Iris pigment epithelial cell (primary cell): Measurements from ENCODE around the gene HDAC8.
"Not testable (repeated sequence)": the region's sequence is repeated elsewhere in the genome, so short reads cannot be mapped to it uniquely, and the experiment has no call there.

Experiments
- DNase-seq: peaks from one replicate; pipeline ENCODE4 v3.0.0-alpha.2; 2011; ENCODE audit warnings: low read depth

HDAC8 gene

GRCh38 chrX:72376124-72376523, 196.5 kb downstream of the HDAC8 start:
- no peak for DNase-seq

DNA sequence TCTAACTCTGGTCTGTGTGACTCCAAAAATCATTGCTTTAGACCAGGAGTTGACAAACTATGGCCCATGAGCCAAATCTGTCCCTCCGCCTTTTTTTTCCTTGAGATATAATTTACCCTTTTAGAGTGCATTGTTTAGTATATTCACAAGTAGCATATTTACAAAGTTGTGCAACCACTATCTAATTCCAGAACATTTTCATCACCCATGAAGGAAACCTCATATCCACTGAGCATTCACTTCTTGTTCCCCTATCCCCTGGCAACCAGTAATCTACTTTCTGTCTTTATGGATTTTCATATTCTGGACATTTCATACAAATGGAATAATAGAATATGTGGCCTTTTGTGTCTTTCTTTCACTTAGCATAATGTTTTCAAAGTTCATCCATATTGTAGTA, 199.5 kb downstream of the HDAC8 start:
- peak; percentile 29 for DNase-seq

GRCh38 chrX:72372735-72373134, 199.9 kb downstream of the HDAC8 start:
- DNase-seq, result no peak

DNA sequence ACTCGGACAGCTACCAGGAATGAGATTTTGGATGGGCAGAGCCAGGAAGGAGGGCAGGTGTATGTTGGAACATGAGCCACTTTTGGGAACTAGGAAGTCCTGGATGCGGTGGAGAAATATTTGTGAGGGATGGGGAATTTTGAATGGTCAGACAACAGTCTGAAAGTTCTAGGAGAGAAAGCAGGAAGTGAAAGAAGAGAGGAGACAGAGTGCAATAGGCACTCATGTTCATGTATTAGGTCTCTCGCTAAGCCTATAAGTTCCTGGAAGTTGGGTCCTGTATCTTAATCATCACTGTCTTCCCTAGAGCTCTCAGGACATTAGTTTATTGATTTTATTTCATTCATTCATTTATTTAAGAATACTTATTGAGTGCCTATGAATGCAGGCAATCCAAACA, 201.2 kb downstream of the HDAC8 start:
- no peak for DNase-seq

GRCh38 chrX:72368796-72369195, 203.8 kb downstream of the HDAC8 start:
- no peak for DNase-seq

GRCh38 chrX:72367516-72367915, 205.1 kb downstream of the HDAC8 start:
- no peak for DNase-seq

DNA sequence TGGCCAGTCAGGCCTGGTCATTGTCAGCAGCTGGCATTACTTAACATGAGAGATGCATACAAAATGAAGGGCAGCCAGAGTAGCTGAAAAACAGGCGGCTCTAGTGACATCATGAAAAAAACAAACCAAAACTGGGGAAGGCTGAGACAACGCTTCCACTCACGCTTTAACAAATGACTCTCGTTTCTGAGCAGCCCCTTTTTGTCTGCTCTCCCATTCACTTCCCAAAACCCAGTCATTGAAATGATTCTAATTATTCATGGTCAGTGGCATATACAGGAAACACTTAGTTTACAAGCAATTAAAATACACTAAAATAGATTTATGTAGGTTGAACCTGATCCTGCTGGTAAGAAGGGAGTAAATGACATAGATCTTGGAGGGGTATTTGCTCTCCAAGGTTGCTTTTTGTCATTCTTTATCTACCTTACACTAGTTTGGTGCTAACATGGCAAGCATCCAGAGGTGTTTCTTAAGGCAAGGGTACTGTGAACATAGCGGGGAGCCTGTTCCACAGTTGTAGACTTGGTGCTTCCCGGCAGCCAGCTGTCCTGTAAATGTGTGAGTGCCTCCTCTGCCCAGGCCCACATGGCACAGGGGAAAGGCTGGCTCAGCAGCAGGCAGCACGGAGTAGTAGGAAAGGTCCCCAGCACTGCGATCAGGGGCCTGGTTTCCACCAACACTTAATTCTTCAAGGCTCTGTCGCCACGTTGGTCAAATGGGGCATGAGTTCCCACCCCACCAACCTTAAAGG, 205.8 kb downstream of the HDAC8 start:
- DNase-seq, result no peak

DNA sequence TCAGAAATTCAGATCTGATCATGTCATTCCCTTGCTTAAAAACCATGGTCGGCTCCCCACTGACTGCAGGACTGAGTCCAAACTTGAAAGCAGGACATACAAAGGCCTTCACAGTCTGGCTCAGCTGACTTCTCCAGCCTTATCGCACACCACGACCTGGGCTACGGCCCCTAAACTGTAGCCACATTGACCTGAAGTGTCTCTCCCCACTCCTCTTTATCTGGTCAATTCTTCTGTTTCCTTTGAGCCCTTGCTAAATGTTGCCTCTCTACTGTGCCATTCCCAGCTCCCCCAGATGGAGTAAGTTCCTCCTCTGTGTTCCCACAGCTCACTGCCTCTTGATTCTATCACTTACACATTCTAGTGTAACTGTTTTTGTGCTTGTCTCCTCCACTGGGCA, 206.5 kb downstream of the HDAC8 start:
- DNase-seq, result no peak

DNA sequence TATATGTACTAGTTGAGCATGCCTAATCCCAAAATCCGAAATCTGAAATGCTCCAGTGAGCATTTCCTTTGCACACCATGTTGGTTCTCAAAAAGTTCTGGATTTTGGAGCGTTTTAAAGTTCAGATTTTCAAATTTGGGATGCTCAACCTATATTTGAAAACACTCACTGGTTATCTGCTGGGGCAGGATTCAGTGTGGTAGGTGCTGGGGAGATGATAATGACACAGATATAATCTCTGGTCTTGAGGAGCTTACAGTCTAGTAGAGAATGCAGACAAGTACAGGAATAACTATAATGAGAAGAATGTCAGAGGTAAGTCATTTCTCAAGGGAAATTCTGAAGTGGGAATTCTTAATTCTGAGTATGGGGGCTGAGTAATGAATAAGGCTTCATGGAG, 207.5 kb downstream of the HDAC8 start:
- DNase-seq, result no peak

- DNase-seq, result no peak
Measured at GRCh38 chrX:72360326-72360725, 212.3 kb downstream of the HDAC8 start.

DNA sequence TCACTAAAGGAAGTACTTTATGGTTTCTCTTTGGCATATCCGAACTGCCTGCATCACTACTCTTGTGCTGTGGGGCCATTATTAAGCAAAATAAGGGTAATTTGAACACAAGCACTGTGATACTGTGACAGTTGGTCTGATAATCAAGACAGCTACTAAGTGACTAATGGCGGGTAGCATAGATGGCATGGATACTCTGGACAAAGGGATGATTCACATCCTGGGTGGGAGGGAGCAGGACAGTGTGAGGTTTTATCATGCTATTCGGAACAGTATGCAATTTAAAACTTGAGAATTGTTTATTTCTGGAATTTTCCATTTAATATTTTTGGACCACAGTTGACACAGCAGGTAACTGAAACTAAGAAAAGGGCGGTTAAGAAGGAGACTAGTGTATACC, 214.3 kb downstream of the HDAC8 start:
- peak; percentile 40 for DNase-seq

- no peak for DNase-seq
Measured at GRCh38 chrX:72352786-72353185, 219.9 kb downstream of the HDAC8 start.

DNA sequence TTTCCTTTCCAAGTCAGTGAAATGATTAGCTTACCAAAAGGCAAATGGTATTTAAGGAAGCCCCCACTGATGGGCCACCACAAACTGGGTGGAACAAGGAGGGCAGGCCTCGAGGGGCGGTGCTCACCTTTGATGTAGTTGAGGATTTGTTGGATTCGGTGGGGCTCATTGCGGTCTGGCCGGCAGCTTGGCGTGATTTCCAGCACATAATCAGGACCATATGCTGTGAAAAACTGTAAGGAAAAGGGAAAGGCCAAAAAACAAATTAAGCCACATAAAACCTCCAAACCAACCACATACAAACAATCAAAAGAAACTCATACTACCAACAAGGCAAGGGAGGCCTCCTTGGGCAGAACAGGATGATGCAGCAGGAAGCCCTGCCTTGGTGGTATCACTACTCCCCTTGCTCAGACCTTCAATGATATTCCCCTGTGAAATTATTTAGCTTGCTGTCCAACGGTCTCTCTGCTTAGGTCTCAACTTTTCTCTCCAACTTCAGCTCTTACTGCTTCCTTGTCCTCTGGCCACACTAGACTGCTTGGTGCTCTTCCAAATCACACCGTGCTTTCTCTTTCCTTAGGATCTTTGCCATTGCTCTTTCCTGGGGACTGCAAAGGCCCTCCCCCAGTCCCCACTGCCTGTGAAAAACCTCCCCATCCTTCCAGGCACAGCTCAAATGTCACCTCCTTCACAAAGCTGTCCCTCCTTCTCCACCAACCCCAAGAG, 220.9 kb downstream of the HDAC8 start:
- no peak for DNase-seq

DNA sequence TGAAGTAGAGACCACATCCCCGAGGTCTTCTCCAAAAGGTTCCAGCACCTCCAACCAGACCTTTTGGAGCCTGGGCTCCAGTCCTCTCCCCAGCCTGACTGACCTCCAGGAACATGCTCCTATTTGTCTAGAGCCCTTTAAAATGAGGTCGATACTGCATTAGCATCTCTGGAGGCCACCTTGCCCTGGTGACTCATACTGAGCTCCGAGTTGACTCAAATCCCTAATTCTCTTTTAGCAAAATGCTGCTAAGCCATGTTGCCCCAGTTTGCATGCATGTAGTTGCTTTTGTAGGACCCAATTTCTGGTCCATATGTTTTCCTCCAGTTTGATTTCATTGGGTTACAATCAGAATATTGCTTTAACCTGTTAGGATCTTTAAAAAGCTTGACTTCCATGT, 223.5 kb downstream of the HDAC8 start:
- DNase-seq, result no peak

DNA sequence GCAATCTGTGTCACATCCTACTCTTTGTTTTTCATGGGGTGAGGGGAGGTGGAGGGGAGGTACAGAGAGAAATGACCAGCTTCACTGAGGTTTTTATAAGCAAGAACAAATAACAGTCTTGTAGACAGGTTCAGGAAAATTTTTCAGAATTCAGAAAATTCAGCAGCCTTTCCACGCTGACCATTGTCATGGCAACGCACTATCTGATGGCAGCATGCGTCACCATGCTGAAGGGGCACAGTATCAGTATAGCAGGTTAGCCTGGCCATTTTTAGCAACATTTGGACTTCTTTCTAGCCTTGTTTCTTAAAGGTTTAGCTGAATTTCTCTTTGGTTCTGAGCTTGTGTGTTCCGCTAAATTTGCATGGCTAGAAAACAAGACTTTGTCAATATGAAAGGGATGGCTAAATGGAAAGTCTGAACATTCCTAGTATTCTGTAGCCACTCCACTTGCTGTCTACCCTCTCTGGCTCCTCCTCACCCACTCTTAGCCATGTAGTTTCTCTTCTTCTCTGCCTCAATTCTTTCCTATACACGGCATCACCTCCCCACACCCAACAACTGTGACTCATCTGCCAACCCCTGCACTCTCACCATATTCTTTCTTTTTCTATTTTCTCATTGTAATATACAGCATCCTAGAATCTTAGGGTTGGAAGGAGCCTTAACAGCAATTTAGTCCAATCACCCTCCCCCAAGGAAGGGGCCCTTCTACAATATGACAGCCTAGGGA, 224.2 kb downstream of the HDAC8 start:
- DNase-seq, result no peak

DNA sequence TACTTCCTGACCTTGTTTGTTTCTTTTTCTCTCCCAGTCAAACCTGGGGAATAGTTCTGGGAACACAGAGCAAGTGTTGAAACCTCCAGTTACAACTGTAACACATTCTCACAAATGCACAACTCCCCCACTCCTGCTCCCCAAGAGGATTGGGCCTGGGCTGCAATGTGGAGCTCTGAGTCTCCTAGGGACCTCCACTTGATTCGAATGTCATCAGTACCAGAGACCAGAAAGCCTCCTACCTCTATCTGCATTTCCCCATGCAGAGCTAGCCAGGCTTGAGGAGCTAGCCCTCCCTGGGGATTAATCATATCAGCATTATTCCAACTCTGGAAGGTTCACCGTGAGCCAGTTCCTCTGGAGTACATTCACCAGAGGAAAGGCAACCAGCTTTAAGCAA, 225.3 kb downstream of the HDAC8 start:
- DNase-seq, result no peak

GRCh38 chrX:72346302-72346949, 226.2 kb downstream of the HDAC8 start:
- DNase-seq, result no peak

DNA sequence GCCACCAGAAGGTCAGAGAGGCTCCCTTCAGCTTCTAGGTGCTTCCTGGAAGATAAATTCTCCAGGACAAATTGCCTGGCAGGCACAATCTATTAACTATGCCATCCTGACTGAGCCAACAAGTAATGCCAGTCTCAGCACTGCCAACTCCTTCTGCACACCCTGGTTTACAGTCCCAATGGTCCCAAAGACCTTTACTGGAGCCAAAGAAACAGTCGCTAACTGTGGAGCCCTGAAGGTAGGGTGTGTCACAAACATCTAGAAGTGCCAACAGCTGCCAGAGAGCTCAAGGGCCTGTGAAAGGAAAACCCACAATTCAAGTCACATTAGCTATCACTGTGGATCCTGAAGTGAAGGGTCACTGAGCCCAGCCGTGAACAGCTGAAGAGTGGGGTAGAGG, 232.0 kb downstream of the HDAC8 start:
- DNase-seq, result no peak

DNA sequence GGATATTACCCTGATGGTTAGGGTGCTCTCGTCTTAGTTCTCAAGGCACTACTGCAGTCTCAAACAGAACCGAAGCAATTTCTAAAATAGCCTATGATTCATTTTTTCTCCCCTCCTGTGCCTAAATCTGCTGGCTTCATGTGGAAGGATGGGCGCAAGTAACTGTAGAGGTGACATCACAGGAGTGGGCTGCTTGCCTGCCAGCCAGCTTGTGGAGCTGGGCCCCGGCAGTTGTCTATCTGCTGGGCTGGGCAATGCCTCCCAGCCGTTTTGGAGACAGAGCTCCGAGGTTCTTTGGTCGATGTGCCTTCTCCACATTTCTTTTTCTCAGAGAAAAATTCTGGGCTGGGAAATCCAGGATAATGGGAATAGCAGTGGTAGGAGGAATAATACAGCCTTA, 232.6 kb downstream of the HDAC8 start:
- no peak for DNase-seq

GRCh38 chrX:72330131-72330530, 242.5 kb downstream of the HDAC8 start:
- DNase-seq, result no peak

DNA sequence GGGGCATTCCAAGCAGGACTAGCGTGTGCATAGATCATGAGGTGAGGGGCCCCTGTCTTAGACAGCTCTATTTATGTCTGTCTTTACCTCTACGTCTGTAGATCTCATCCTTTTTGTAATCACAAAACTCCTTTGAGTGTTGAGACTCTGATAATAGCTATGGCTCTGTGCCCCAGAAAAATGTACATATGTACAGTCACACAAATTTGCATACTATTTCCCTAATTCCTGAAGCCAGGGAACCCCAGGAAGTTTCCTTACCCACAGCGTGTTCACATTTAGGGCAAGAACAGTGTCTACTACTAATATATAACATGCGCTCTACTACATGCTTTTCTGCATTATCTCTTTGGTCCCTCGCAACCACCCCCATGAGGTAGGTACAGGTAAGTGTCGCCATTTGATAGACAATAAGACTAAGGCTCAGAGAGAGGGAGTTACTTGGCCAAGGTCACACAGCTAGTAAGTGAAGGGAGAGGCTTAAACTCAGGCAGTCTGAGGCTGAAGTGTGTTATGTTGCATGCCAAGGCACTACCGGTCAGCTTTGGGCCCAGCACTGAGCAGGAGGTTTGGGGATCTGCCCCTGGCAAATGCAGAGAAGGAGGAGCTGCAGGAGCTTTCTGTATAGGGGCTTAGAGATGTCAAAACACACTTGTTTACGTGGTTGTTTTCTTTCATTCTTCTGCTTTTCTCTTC, 245.9 kb downstream of the HDAC8 start:
- DNase-seq, result no peak

GRCh38 chrX:72319651-72320050, 253.0 kb downstream of the HDAC8 start:
- DNase-seq, result not testable (repeated sequence)
